ENCODE data around the gene CES3.
A peak's percentile ranks its signal among the peaks of the same experiment; 100 is the strongest.

The CES3 gene

GRCh38 chr16:66961065-66961744 lies at the start of gene CES3:
CES3 (plus strand) TSS chr16:66961266; CDS start chr16:66961308, 42 bp downstream.
- peak; percentile 68 for DNase-seq

- no peak for DNase-seq
These were observed 49.3 kb upstream of the CES3 start for GRCh38 chr16:66911801-66912200.

GRCh38 chr16:66913081-66913480 lies 48.0 kb upstream of the CES3 start:
- no peak for DNase-seq

GRCh38 chr16:66913711-66914110 lies 47.4 kb upstream of the CES3 start:
- no peak for DNase-seq

- DNase-seq: no peak
These were observed 46.5 kb upstream of the CES3 start for GRCh38 chr16:66914541-66914940.

GRCh38 chr16:66915041-66915440 lies 46.0 kb upstream of the CES3 start:
- no peak for DNase-seq

GRCh38 chr16:66916518-66916917 lies 44.5 kb upstream of the CES3 start:
- DNase-seq: no peak

GRCh38 chr16:66917741-66918140 lies 43.3 kb upstream of the CES3 start:
- no peak for DNase-seq

- DNase-seq: no peak
These were observed 42.7 kb upstream of the CES3 start for GRCh38 chr16:66918355-66918754.

- DNase-seq: no peak
These were observed 42.1 kb upstream of the CES3 start, which contains the start of gene CDH16 for GRCh38 chr16:66918803-66919568. CDH16 (minus strand) TSS chr16:66918885; CDS start chr16:66918065, 820 bp downstream.

- no peak for DNase-seq
These were observed 41.3 kb upstream of the CES3 start for GRCh38 chr16:66919569-66920298.

GRCh38 chr16:66920299-66920590 lies 40.8 kb upstream of the CES3 start:
- DNase-seq: no peak

GRCh38 chr16:66920924-66921680 lies 40.0 kb upstream of the CES3 start:
- DNase-seq: no peak

- no peak for DNase-seq
These were observed 39.2 kb upstream of the CES3 start for GRCh38 chr16:66921729-66922450.

- no peak for DNase-seq
These were observed 37.8 kb upstream of the CES3 start for GRCh38 chr16:66923247-66923731.

- DNase-seq: no peak
These were observed 37.2 kb upstream of the CES3 start for GRCh38 chr16:66923866-66924265.

GRCh38 chr16:66924527-66925321 lies 36.3 kb upstream of the CES3 start:
- DNase-seq: no peak

- no peak for DNase-seq
These were observed 35.7 kb upstream of the CES3 start, which contains the start of gene RRAD for GRCh38 chr16:66925322-66925840. RRAD (minus strand) TSS chr16:66925535; CDS start chr16:66925179, 356 bp downstream.

GRCh38 chr16:66926171-66926947 lies 34.7 kb upstream of the CES3 start:
- no peak for DNase-seq

- DNase-seq: no peak
These were observed 34.1 kb upstream of the CES3 start for GRCh38 chr16:66926961-66927436.
